Liver (tissue), 9 donors: ENCODE data around the gene PGC. TPM values are rescaled to one million over a fixed set of nuclear protein-coding genes. Genes with fewer than 3 reads are reported as not detected.

Source experiments
- DNase-seq: peaks from one replicate; pipeline ENCODE4 v3.0.0-alpha.2; 2017; ENCODE audit warnings: low spot score
- H3K27ac ChIP-seq, 2 donors: one replicate each; pipeline ENCODE4 v1.7.0; 2013; ENCODE audit warnings: inconsistent platforms in 2 of 2, low read length in 2 of 2, control low read depth in 1 of 2, low read depth in 1 of 2, mild to moderate bottlenecking in 1 of 2
- H3K27me3 ChIP-seq, 4 donors: one replicate each; pipeline versions ENCODE4 v1.6.1 to v1.7.0; 2013; ENCODE audit warnings: low read length in 3 of 4, inconsistent platforms in 1 of 4, mild to moderate bottlenecking in 1 of 4, moderate library complexity in 1 of 4; ENCODE audit not compliant: control insufficient read depth in 4 of 4, insufficient read depth in 4 of 4
- H3K36me3 ChIP-seq, 4 donors: one replicate each; pipeline versions ENCODE4 v1.6.1 to v1.7.0; 2013; ENCODE audit warnings: low read length in 3 of 4, mild to moderate bottlenecking in 3 of 4, low read depth in 1 of 4, moderate library complexity in 1 of 4; ENCODE audit not compliant: control insufficient read depth in 4 of 4, insufficient read depth in 3 of 4
- H3K4me1 ChIP-seq, 4 donors: one replicate each; pipeline versions ENCODE4 v1.6.1 to v1.7.0; 2013; ENCODE audit warnings: low read length in 3 of 4, mild to moderate bottlenecking in 3 of 4, moderate library complexity in 1 of 4; ENCODE audit not compliant: control insufficient read depth in 4 of 4, insufficient read depth in 4 of 4
- H3K4me3 ChIP-seq, 3 donors: one replicate each; pipeline versions ENCODE4 v1.6.1 to v1.7.0; 2013; ENCODE audit warnings: low read length in 3 of 3, control low read depth in 1 of 3, low read depth in 1 of 3, mild to moderate bottlenecking in 1 of 3
- H3K9ac ChIP-seq, 2 donors: one replicate each; pipeline ENCODE4 v1.7.0; 2013; ENCODE audit warnings: low read length in 2 of 2, mild to moderate bottlenecking in 2 of 2, moderate library complexity in 2 of 2, control low read depth in 1 of 2, low read depth in 1 of 2
- H3K9me3 ChIP-seq, 4 donors: one replicate each; pipeline versions ENCODE4 v1.6.1 to v1.7.0; 2013; ENCODE audit warnings: low read length in 3 of 4; ENCODE audit not compliant: control insufficient read depth in 4 of 4
- EGR1 ChIP-seq, 2 donors: IDR thresholded peaks; 2 replicates each; pipeline ENCODE4 v1.6.1; 2016 to 2018; ENCODE audit warnings: antibody characterized with exemption in 2 of 2, low read depth in 2 of 2
- FOXA1 ChIP-seq: IDR thresholded peaks from 2 replicates; pipeline ENCODE4 v1.6.1; 2016; ENCODE audit warnings: antibody characterized with exemption
- FOXA2 ChIP-seq: IDR thresholded peaks from 2 replicates; pipeline ENCODE4 v1.6.1; 2016; ENCODE audit warnings: antibody characterized with exemption
- GABPA ChIP-seq, 2 donors: IDR thresholded peaks in 1 of 2; conservative IDR thresholded peaks in 1 of 2; 2 replicates each; pipeline ENCODE4 v1.6.1; 2016; ENCODE audit warnings: antibody characterized with exemption in 2 of 2, mild to moderate bottlenecking in 1 of 2, moderate library complexity in 1 of 2
- HNF4A ChIP-seq, 2 donors: conservative IDR thresholded peaks; 2 replicates each; pipeline ENCODE4 v1.6.1; 2016; ENCODE audit warnings: antibody characterized with exemption in 2 of 2, mild to moderate bottlenecking in 2 of 2
- HNF4G ChIP-seq: IDR thresholded peaks from 2 replicates; pipeline ENCODE4 v1.6.1; 2016; ENCODE audit warnings: antibody characterized with exemption
- JUND ChIP-seq, 2 donors: IDR thresholded peaks; 2 replicates each; pipeline ENCODE4 v1.6.1; 2016; ENCODE audit warnings: antibody characterized with exemption in 2 of 2
- NR2F2 ChIP-seq: IDR thresholded peaks from 2 replicates; pipeline ENCODE4 v1.6.1; 2016; ENCODE audit warnings: antibody characterized with exemption
- RAD21 ChIP-seq, 2 donors: IDR thresholded peaks; 2 replicates each; pipeline ENCODE4 v1.6.1; 2016; ENCODE audit warnings: antibody characterized with exemption in 2 of 2, mild to moderate bottlenecking in 2 of 2
- RXRA ChIP-seq, 2 donors: IDR thresholded peaks; 2 replicates each; pipeline ENCODE4 v1.6.1; 2017 to 2018; ENCODE audit warnings: antibody characterized with exemption in 2 of 2, mild to moderate bottlenecking in 1 of 2
- SP1 ChIP-seq: IDR thresholded peaks from 2 replicates; pipeline ENCODE4 v1.6.1; 2018; ENCODE audit warnings: antibody characterized with exemption, mild to moderate bottlenecking
- TAF1 ChIP-seq: conservative IDR thresholded peaks from 2 replicates; pipeline ENCODE4 v1.6.1; 2016; ENCODE audit warnings: antibody characterized with exemption, mild to moderate bottlenecking
- YY1 ChIP-seq: IDR thresholded peaks from 2 replicates; pipeline ENCODE4 v1.6.1; 2016; ENCODE audit warnings: antibody characterized with exemption, mild to moderate bottlenecking
- WGBS: extraction: QIAGEN DNeasy Blood & Tissue Kit; methylation state at CpG from one replicate; pipeline ENCODE4 v1.1.7; 2013; 5-methylcytosine and 5-hydroxymethylcytosine counted together
- polyA plus RNA-seq, 2 donors: library from polyadenylated mRNA; stranded (reverse) in 1 of 2; unstranded in 1 of 2; fragments of 200-250 nt in 1 of 2; fragments of >200 nt in 1 of 2; fragmentation: Nextera tagmentation in 1 of 2; extraction: Ambion mirVana in 1 of 2; gene quantifications; one replicate each; pipeline versions ENCODE4 v1.2.1 to v1.2.3, GENCODE V29; 2013 to 2015
- total RNA-seq, 2 donors: library from RNA; depleted of rRNA; stranded (reverse); fragments of >200 nt; gene quantifications; one replicate each; pipeline ENCODE4 v1.2.3, GENCODE V29; 2014
- TF ChIP-seq, protein P1 (sequence below): fragments of 150-350 bp; IDR thresholded peaks from 2 replicates; pipeline ENCODE4 v1.5.1; 2017; ENCODE audit warnings: improper control_type of control experiment, low read depth, low read length; ENCODE audit not compliant: missing input control
- TF ChIP-seq, protein P2 (sequence below): IDR thresholded peaks from 2 replicates; pipeline ENCODE4 v1.6.1; 2016; ENCODE audit warnings: antibody characterized with exemption, mild to moderate bottlenecking
- TF ChIP-seq, protein P3 (sequence below): IDR thresholded peaks from 2 replicates; pipeline ENCODE4 v1.6.1; 2016; ENCODE audit warnings: antibody characterized with exemption
- TF ChIP-seq, protein P4 (sequence below): IDR thresholded peaks from 2 replicates; pipeline ENCODE4 v1.6.1; 2016; ENCODE audit warnings: antibody characterized with exemption
- TF ChIP-seq, protein P5 (sequence below): IDR thresholded peaks from 2 replicates; pipeline ENCODE4 v1.6.1; 2016; ENCODE audit warnings: antibody characterized with exemption
- donor health status: healthy.
- donor health status: healthy.
- donor health status: healthy.
- donor health status: healthy.
- donor health status: healthy.

PGC gene
- total and polyA plus RNA-seq, 4 donors: 0.05 to 0.18 TPM; not detected in 2

DNA sequence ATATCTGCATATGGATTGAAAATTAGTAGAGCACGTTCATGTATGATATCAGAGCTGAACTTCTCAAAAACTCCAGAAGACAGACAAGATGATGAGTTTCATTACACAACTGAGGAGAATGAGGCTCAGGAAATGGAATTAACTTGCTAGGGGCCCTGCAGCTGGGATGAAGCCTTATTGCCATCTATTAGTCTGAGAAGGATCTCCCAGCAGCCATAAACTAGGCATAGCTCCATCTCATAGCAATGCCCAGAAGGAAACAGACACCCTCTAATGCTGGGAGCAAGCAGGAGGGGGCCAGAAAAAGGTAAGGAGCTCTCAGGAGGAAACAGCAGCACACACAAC lies 29.8 kb downstream of the PGC start:
- WGBS: 95% methylated on average over 1 of the region's 1 CpG
- no peak overlapping the region for H3K27ac ChIP-seq
- no peak overlapping the region for H3K9ac ChIP-seq
- no peaks in the 10 kb centered on the region for H3K27me3 ChIP-seq
- TF ChIP-seq RAD21 (IDR thresholded peaks at IDR 0.05) (no peak), HNF4G (no peak), TAF1 (no peak), GABPA (IDR thresholded peaks at IDR 0.05 in 1 of 2, conservative IDR thresholded peaks at IDR 0.05 in 1 of 2) (no peak), FOXA2 (no peak)
- no peak overlapping the region for H3K4me3 ChIP-seq
- peaks cover 1 to 18% (median 14%) of the 10 kb centered on the region in 4 donors for H3K4me1 ChIP-seq
- no peaks in the 10 kb centered on the region for H3K9me3 ChIP-seq
- H3K36me3 ChIP-seq: no peaks in the 10 kb centered on the region
- no peak for DNase-seq

DNA sequence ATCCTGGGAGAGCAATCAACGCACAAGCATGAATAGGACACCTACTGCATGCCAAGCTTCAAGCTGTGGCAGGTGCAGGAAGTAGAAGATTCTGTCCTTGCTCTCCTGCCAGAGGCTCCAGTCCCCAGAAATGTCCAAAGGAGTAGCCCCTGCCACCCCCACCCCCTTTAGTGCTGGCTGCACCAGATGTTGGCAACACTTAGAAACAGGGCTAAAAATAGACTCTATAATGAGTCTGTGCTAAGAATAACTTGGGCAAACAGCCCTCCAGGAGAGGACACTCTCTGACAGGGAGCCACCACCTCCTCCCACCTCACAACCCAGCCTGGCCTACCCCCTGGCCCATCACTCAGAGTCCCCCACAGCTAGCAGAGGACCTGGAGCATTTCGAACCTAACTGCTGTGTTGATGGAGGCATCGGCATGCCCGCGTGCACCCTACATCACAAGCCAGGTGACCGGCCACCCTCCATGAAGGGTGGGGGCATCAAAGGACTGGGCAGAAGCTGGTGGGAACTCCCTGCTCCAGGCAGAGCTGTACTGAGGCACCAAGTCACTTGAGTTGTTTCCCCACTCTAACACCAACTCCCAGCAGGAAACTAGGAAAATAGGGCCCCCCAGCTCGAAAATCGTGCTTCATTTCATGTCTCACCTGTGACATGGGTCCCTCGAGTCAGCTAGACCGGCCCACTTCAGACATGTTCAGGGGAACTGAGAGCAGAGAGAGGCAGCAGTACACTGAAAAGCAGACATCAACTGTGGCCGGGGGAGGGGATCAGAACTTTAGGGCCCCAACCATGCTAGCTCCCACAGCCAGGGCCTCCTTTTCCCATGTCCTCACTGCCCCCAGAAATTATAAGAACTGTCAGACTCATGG lies 30.4 kb downstream of the PGC start:
- Histone ChIP-seq H3K9ac (no peak overlapping the region), H3K27me3 (no peaks in the 10 kb centered on the region), H3K36me3 (no peaks in the 10 kb centered on the region), H3K4me1 (peaks cover 4 to 19% (median 17%) of the 10 kb centered on the region in 4 donors), H3K9me3 (no peaks in the 10 kb centered on the region), H3K4me3 (no peak overlapping the region), H3K27ac (no peak overlapping the region)
- no peak for DNase-seq
- WGBS: 95% methylated on average over 11 of the region's 11 CpGs
- TF ChIP-seq NR2F2 (no peak), HNF4G (no peak), FOXA1 (no peak), RAD21 (IDR thresholded peaks at IDR 0.05) (no peak), TAF1 (no peak), JUND (IDR thresholded peaks at IDR 0.05) (no peak), HNF4A (conservative IDR thresholded peaks at IDR 0.05) (no peak), GABPA (IDR thresholded peaks at IDR 0.05 in 1 of 2, conservative IDR thresholded peaks at IDR 0.05 in 1 of 2) (no peak), FOXA2 (no peak), EGR1 (IDR thresholded peaks at IDR 0.05; ENCODE audit: low read depth in 2 of 2) (no peak), SP1 (no peak), YY1 (no peak), RXRA (IDR thresholded peaks at IDR 0.05) (no peak)
- TF ChIP-seq, protein P1, sequence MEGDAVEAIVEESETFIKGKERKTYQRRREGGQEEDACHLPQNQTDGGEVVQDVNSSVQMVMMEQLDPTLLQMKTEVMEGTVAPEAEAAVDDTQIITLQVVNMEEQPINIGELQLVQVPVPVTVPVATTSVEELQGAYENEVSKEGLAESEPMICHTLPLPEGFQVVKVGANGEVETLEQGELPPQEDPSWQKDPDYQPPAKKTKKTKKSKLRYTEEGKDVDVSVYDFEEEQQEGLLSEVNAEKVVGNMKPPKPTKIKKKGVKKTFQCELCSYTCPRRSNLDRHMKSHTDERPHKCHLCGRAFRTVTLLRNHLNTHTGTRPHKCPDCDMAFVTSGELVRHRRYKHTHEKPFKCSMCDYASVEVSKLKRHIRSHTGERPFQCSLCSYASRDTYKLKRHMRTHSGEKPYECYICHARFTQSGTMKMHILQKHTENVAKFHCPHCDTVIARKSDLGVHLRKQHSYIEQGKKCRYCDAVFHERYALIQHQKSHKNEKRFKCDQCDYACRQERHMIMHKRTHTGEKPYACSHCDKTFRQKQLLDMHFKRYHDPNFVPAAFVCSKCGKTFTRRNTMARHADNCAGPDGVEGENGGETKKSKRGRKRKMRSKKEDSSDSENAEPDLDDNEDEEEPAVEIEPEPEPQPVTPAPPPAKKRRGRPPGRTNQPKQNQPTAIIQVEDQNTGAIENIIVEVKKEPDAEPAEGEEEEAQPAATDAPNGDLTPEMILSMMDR: no peak
- TF ChIP-seq, protein P2, sequence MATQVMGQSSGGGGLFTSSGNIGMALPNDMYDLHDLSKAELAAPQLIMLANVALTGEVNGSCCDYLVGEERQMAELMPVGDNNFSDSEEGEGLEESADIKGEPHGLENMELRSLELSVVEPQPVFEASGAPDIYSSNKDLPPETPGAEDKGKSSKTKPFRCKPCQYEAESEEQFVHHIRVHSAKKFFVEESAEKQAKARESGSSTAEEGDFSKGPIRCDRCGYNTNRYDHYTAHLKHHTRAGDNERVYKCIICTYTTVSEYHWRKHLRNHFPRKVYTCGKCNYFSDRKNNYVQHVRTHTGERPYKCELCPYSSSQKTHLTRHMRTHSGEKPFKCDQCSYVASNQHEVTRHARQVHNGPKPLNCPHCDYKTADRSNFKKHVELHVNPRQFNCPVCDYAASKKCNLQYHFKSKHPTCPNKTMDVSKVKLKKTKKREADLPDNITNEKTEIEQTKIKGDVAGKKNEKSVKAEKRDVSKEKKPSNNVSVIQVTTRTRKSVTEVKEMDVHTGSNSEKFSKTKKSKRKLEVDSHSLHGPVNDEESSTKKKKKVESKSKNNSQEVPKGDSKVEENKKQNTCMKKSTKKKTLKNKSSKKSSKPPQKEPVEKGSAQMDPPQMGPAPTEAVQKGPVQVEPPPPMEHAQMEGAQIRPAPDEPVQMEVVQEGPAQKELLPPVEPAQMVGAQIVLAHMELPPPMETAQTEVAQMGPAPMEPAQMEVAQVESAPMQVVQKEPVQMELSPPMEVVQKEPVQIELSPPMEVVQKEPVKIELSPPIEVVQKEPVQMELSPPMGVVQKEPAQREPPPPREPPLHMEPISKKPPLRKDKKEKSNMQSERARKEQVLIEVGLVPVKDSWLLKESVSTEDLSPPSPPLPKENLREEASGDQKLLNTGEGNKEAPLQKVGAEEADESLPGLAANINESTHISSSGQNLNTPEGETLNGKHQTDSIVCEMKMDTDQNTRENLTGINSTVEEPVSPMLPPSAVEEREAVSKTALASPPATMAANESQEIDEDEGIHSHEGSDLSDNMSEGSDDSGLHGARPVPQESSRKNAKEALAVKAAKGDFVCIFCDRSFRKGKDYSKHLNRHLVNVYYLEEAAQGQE: no peak
- TF ChIP-seq, protein P3, sequence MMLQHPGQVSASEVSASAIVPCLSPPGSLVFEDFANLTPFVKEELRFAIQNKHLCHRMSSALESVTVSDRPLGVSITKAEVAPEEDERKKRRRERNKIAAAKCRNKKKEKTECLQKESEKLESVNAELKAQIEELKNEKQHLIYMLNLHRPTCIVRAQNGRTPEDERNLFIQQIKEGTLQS: no peak
- TF ChIP-seq, protein P4, sequence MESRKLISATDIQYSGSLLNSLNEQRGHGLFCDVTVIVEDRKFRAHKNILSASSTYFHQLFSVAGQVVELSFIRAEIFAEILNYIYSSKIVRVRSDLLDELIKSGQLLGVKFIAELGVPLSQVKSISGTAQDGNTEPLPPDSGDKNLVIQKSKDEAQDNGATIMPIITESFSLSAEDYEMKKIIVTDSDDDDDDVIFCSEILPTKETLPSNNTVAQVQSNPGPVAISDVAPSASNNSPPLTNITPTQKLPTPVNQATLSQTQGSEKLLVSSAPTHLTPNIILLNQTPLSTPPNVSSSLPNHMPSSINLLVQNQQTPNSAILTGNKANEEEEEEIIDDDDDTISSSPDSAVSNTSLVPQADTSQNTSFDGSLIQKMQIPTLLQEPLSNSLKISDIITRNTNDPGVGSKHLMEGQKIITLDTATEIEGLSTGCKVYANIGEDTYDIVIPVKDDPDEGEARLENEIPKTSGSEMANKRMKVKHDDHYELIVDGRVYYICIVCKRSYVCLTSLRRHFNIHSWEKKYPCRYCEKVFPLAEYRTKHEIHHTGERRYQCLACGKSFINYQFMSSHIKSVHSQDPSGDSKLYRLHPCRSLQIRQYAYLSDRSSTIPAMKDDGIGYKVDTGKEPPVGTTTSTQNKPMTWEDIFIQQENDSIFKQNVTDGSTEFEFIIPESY: no peak
- TF ChIP-seq, protein P5, sequence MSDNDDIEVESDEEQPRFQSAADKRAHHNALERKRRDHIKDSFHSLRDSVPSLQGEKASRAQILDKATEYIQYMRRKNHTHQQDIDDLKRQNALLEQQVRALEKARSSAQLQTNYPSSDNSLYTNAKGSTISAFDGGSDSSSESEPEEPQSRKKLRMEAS: no peak
